Left colon (tissue), 2 donors: ENCODE results near the gene GBF1. TPM values are rescaled to one million over a fixed set of nuclear protein-coding genes. Genes with fewer than 3 reads are reported as not detected.
A peak's percentile ranks its signal among the peaks of the same experiment; 100 is the strongest.

Source experiments
- ATAC-seq: fragments of 200-7000 bp; cut with Tn5 transposase; one replicate; pipeline ENCODE4 v1.9.1; 2020; ENCODE audit warnings: mild to moderate bottlenecking, moderate library complexity
- DNase-seq, 2 donors: peaks; one replicate each; pipeline ENCODE4 v3.0.0-alpha.2; 2020
- intact Hi-C, 2 donors: fragments of 100-400 bp; cut with DNase I in 1 of 2; cut with micrococcal nuclease in 1 of 2; formaldehyde crosslinking; loops; one replicate each; pipeline versions ENCODE4 v1.11.2 to v1.14.0; 2022; cut with DNase I, micrococcal nuclease
- total RNA-seq, 2 donors: library from RNA; stranded (reverse); fragmentation: NEBNext Ultra II Directional; extraction: Animal tissue kit (Norgen Biotek cat#: 25700); gene quantifications; one replicate each; pipeline ENCODE4 v1.2.1, GENCODE V29; 2021
- donor health status: DM: no; HTN: no; CAD: no.
- donor health status: DM: yes; HTN: yes; CAD: no.

GBF1 gene
- total RNA-seq, 2 donors from 2014 or later: 52.3 to 64.3 TPM

DNA sequence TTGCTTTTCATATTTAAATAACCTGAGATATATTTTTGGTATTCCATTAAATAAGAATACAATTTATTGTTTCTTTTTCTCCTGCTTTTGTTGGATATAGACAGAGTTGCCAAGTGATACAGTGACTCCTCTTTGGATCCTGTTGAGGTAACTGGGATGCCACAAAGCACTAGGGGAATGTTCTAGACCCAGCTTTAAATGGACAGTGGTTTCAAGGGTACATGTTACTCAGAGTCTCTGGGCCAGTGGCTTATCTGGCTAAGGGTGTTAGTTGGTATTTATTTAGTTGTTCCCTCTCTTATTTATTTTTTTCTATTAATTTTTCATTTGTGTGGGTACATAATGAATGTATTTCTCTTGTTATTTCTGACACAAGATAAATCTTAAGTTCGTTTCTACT, 9.1 kb downstream of the GBF1 start:
- DNase-seq (no peak), ATAC-seq (no peak)
- intact Hi-C loops: no loop called here

DNA sequence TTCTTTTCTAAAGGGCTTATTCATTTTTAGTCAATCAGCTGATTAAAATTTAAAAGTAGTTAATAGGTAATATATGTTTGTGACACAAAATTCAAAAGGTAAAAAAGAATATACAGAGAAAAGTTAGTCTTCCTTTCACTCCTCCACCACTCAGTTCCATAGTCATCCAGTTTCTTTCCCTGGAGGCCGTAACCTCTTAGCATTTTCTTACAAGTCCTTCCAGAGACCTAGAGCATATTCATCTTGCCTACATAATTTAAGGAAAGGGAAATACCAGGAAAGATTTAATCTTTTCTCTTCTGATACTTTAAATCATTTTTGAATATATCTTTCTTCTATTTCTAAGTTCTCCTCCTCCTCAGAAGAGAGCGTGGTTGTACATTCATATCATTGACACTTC, 10.1 kb downstream of the GBF1 start:
- ATAC-seq (no peak), DNase-seq (no peak)
- intact Hi-C loops: no loop called here

GRCh38 chr10:102261196-102261595, 15.9 kb downstream of the GBF1 start:
- DNase-seq (no peak), ATAC-seq (no peak)
- intact Hi-C loops: no loop called here

DNA sequence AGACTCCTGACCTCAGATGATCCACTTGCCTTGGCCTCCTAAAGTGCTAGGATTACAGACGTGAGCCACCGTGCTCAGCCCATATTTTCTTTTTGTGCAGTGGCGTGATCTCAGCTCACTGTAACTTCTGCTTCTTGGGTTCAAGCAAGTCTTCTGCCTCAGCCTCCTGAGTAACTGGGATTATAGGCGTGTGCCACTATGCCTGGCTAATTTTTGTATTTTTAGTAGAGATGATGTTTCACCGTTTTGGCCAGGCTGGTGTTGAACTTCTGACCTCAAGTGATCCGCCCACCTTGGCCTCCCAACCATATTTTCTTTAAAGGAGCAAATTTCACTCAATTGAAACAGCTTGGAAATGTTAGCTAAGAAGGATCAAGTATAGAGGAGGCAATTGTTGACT, 16.5 kb downstream of the GBF1 start:
- no peak for DNase-seq

DNA sequence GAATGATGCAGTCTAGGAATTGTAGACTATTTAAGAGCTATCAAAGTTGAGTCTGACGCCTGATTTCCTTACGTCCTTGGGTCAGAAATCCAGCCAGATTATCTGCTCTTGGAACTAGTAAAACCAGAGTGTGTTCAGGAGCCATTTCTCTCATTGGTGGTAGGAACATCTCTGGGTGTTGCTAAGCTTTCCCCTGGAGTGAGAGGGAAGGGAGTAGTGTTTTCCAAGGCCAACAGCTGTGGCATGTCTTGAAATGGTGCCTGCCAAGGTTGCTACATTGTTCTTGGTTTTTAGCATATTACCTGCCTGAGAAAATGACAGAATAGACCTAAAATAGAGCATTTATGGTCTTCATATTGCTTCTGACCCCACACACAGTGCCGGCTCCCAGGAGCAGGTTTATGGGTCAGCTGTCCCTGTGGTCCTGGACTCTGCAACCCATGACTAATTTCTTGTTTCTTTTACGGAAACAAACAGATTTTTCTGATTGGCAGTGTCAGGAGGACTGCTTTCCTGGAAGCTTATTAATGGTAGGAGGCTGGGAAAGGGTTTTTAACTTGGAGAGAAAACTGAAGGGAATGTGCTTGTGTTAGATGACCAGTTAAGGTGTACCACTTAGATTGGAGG, 17.5 kb downstream of the GBF1 start:
- ATAC-seq (peak; percentile 48), DNase-seq (no peak)
- intact Hi-C loops: no loop called here

More for the DNA sequence above, 16.5 kb downstream of the GBF1 start:
- intact Hi-C loops: no loop called here
- ATAC-seq: no peak

- DNase-seq (no peak), ATAC-seq (peak; percentile 78)
- intact Hi-C loops: no loop called here
Measured at GRCh38 chr10:102264371-102264770, 19.0 kb downstream of the GBF1 start.

DNA sequence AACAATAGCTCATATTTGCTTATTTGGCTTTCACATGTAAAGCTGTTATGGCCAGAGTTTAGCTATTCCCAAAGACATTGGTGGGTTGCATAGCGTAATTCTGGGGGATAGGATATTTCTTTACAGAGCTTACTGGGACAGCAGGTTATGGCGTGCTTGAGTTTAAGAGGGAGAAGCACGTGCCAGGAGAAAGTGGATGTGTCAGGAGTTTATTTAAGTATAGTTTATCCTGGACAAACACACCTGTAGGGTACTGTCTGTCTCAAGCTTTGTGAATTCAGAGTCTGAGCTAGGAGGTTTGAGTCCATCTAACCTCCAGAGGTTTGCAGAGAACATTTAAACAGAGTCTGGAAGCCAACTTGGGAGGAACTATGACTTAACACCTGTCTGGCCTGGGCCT, 21.3 kb downstream of the GBF1 start:
- no peak for ATAC-seq
- intact Hi-C loops: no loop called here
- DNase-seq: no peak

DNA sequence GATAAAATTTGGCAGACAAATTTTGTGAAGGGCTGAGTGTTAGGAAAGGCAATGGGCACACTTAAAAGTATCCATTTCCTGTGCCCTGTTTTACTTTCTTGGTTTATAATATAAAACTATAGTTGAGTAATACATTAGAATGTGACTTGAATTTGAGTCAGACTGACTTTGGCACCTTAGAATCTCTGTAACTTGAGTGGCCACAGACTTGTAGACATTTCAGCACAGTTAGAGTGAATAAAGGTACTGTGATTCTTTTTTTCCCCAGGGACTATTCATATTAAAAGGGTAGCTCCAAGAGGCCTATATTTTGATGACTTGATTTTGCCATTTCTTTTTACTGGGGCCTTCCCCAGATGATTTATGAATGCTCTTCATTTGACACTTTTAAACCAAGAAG, 22.4 kb downstream of the GBF1 start:
- intact Hi-C loops: no loop called here
- DNase-seq (no peak), ATAC-seq (no peak)

- ATAC-seq: no peak
- intact Hi-C loops: no loop called here
- DNase-seq: no peak
Measured at GRCh38 chr10:102268375-102268888, 23.1 kb downstream of the GBF1 start.

GRCh38 chr10:102269017-102269416, 23.7 kb downstream of the GBF1 start:
- no peak for DNase-seq
- intact Hi-C loops: no loop called here
- peak; percentile 40 for ATAC-seq

DNA sequence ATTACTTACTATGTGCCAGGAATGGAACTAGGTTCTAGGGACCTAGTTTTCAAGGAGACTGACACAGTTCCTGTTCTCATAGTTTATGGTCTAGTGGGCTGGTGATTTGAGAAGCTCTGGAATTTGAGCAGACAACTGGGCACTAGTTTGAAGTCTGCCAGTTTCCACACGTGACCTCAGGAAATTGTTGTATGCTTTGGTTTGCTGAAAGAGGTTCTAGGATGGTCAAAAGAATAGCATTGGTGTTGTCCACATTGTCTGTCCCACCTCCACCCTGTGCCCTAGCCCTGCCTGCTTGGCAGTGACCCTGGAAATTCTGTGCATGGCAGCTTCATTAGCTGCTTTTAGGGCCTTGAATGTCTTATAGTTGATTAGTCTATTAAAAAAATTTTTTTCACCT, 28.7 kb downstream of the GBF1 start:
- DNase-seq (no peak), ATAC-seq (no peak)
- intact Hi-C loops: no loop called here

- ATAC-seq: no peak
Measured at GRCh38 chr10:102275343-102275742, 30.0 kb downstream of the GBF1 start.

GRCh38 chr10:102279104-102279503, 33.8 kb downstream of the GBF1 start:
- ATAC-seq (no peak), DNase-seq (no peak)
- intact Hi-C loops: no loop called here

More at GRCh38 chr10:102275343-102275742, 30.0 kb downstream of the GBF1 start:
- DNase-seq: no peak
- intact Hi-C loops: no loop called here

GRCh38 chr10:102280397-102281101, 35.2 kb downstream of the GBF1 start:
- intact Hi-C loops: no loop called here
- ATAC-seq: peak; percentile 42
- no peak for DNase-seq

- intact Hi-C loops: no loop called here
- no peak for ATAC-seq
- DNase-seq: no peak
Measured at GRCh38 chr10:102281102-102281487, 35.8 kb downstream of the GBF1 start.

GRCh38 chr10:102283488-102283887, 38.2 kb downstream of the GBF1 start:
- ATAC-seq (no peak), DNase-seq (no peak)
- intact Hi-C loops: no loop called here

DNA sequence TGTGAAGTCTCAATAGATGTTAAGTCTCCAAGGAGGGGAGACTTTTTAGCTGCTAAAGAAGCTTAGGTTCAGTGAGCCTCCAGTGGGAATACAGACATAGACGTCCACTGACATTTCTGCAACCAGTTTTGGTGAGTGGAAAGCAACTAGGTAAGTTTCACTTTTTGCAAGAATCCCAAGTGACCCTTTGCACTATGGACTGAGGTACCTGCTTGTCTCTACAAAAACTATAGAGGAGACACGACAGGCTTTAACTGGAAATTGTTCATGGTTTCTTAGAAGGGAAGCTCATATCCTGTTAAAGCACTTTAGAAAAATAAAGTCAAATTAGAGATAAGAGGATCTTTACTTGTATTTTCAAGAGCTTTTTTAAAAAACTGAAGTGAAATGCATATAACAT, 38.6 kb downstream of the GBF1 start:
- intact Hi-C loops: no loop called here
- DNase-seq (no peak), ATAC-seq (no peak)

DNA sequence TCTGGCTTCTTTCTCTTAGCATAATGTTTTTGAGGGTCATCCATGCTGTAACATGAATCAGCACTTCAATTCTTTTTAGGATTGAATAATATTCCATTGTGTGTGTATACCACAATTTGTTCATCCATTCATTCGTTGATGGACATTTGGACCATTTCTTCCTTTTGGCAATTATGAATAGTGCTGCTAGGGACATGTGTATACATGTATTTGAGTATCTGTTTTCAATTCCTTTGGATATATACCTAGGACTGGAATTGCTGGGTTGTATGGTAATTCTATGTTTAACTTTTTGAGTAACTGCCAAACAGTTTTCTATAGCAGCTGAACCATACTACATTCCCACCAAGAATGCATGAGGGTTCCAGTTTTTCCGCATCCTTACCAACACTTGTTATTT, 39.2 kb downstream of the GBF1 start:
- intact Hi-C loops: no loop called here
- ATAC-seq (no peak), DNase-seq (no peak)

GRCh38 chr10:102285133-102285532, 39.8 kb downstream of the GBF1 start:
- intact Hi-C loops: no loop called here
- ATAC-seq (no peak), DNase-seq (no peak)

- intact Hi-C loops: no loop called here
- ATAC-seq (no peak), DNase-seq (no peak)
Measured at GRCh38 chr10:102286216-102286615, 40.9 kb downstream of the GBF1 start.

DNA sequence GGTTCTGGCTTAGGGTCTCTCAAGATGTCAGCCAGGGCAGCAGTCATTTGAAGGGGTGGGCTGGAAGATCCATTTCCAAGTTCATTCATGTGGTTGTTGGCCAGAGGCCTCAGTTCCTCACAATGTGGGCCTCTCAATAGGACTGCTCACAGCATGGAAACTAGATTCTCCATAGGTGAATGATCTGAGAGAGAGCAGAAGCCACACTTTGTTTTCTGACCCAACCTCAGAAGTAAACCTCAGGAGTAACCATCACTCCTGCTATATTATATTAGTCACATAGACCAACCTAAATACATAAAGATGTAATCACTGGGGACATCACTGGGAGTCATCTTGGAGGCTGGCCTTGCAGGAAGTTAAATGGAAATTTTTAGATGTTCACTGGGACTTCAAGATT, 42.2 kb downstream of the GBF1 start:
- DNase-seq: no peak
- intact Hi-C loops: no loop called here
- no peak for ATAC-seq
